CD4-positive, alpha-beta T cell treated with Interleukin-4 for 4 hours (primary cell): ENCODE measurements around the gene NPAT.
"Not testable (repeated sequence)": the region's sequence is repeated elsewhere in the genome, so short reads cannot be mapped to it uniquely, and the experiment has no call there.

ENCODE experiments used
- DNase-seq: peaks from one replicate; pipeline ENCODE4 v3.0.0-alpha.2; 2020

Gene NPAT

GRCh38 chr11:108218912-108219783 lies 3.3 kb downstream of the NPAT start:
- no peak for DNase-seq

DNA sequence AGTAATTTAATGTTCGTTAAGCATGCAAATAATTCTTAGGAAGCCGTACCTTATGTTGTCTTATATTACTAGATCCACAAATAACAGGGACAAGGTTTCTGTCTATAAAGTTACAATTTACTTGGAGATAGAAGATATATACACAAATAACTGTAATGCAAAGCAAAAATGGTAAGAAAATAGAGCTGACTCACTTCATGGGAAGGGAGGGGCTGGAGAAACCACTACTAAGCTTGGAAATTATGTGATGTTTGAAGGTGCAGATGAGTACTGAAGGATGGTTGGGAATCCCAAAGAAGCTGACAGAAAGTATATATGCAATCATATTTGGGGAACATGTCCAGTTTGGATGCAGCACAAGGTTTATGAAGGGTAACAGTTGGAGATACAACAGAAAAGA lies 4.0 kb downstream of the NPAT start:
- DNase-seq, result no peak

- no peak for DNase-seq
These were observed 5.5 kb downstream of the NPAT start for GRCh38 chr11:108216988-108217387.

DNA sequence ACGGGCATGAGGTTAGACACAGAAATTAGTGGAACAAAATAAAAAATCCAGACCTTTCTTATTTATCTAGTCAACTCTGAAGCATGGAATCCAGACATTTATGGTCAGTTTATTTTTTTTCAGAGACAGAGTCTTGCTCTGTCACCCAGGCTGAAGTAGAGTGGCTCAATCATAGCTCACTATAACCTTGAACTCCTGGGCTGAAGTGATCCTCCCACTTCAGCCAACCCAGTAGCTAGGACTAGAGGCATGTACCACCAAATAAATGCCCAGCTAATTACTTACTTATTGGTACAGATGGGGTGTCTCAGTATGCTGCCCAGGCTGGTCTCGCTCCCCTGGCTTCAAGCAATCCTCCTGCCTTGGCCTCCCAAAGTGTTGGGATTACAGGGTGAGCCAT lies 8.7 kb downstream of the NPAT start:
- no peak for DNase-seq

- no peak for DNase-seq
These were observed 12.0 kb downstream of the NPAT start for GRCh38 chr11:108210441-108210840.

DNA sequence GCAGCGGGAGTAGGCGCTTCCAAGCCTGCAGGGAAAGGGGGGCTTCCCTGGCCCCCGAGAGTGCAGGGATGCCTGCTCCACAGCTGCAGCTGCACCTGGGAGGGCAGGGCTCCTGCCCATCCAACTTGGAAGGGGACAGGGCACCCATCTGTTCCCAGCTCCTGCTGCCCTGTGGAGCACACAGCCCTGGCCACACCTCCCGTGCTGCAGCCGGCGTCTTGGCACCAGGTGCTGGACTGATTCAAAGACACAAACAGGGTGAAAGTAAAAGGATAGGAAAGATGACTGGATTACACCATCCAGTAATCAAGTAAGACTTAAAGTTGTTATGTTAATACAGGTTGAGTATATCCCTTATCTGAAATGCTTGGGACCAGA lies 14.8 kb downstream of the NPAT start:
- no peak for DNase-seq

DNA sequence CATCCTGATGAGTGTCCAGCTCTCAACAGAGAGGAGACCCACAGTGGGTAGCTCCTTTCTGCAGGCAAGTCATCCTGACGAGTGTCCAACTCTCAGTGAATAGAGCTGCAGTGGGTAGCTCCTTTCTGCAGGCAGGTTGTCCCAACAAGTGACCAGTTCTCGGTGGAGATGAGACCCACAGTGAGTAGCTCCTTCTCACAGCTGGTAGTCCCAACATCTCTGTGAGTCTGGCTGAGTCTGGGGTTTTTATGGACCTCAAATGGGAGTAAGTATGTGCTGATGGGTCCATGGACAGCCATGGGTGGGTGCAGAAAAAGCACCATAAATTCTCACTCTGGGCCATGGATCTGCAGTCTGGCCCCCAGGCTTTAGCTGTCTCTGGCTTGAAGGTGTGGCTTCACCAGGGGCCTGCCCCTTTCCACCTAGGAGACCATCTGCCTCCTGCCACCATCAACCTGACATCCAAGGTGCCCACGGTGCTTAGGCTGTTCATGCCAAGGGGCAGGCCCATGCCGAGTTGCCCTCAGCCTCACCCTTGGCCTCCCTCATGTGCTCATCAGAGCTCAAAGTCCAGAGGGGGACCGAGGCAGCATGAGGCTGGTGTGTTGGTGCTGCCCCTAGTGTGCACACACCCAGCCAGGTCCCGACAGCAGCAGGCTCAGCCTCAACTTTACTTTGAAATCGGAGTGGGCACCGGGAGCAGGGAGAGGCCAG lies 15.3 kb downstream of the NPAT start:
- DNase-seq, result no peak

DNA sequence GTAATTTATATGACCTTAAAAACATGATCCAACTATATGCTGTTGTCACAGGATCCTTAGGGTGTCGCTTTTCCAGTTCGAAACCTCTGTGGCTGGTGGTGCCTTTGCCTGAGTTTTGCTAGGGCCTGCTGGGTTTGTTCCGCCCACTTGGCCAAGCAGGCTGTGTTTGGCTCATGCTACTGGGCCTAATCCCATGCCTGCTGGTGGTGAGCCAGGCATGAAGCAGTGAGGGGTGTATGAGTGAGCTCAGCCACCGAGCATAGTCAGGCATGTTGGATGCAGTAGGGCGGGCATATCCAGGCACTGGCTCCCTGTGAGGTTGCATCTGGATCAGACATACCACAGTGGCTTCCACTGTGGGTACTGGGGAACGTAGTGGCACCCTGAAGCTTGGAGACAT lies 16.3 kb downstream of the NPAT start:
- DNase-seq, result no peak

- no peak for DNase-seq
These were observed 17.4 kb downstream of the NPAT start for GRCh38 chr11:108204929-108205499.

- DNase-seq, result no peak
These were observed 18.1 kb downstream of the NPAT start for GRCh38 chr11:108204376-108204775.

DNA sequence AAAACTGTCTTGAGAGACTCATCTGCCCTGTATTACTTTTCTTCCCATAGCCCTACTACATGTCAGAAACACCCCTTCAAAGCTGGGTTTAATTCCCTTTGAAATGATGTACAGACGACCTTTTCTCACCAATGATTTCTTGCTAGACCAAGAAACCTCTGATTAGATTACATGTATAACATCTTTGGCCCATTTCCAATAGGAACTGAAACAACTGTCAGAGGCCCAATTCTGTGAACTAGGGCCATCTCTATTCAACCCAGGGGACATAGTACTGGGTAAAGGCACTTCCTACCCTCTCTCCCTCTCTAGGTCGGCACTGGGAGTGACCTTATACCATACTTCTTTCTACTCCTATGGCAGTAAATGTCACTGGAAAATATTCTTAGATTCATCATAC lies 19.4 kb downstream of the NPAT start:
- no peak for DNase-seq

DNA sequence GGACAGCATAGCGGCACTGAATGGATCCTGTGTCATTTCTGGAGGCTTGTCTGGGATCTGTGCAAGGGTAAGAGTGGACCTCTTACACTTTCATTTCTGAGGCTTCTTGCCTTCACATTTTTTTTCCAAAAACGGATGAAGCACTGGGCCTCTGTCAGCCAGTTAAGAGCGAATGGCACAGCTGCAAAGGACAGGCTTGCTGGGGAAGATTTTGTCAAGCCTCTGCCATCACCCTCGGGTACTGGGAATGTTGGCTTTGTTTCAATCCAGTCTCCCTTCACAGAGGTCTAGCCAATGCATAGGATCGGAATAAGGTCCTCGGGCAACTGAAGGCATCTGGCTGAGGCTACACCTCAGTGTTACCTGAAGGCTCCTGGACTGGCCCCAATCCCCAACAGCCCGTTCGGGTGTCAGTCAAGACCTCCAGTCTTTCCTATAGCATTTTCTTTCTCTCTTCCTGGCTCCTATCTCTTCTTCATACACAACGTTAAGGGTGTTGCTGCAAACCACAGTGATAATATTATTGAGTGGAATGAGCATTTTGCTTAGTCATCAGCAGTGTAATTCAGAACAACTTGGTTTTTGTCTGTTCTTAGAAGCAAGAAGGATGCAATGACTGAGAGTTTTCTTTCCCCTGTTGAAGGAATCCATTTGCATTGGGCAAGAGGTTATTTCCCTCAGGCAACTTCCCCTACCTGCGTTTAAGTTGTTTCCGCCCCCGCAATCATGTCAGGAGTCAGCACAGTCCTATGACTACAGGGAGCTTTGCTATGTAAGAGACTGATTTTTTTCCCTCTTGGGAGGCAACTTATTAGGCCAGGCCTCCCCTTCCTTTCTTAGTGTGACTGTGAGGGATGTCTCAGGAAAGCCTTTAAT lies 22.8 kb downstream of the NPAT start:
- DNase-seq, result peak; percentile 55

DNA sequence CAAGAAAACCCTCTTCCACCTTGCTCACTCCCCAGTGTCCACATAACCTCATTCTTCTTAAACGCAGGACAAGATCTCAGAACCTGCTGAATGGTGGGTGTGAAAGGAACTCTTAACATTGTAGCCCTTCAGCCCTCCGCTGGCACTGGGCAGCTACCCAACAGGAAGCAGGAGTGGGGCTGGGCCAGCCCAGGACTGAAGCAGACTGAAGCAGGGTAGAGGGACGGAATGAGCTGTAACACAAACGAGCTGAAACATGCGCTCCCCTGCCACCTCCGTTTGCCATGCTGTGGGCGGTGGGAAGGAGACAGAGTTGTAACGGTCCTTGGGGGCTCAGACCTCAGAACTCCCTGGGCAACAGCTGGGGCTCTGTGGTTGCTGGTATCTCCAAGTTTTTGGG lies 23.6 kb downstream of the NPAT start:
- no peak for DNase-seq

- no peak for DNase-seq
These were observed 25.1 kb downstream of the NPAT start for GRCh38 chr11:108197351-108197750.

DNA sequence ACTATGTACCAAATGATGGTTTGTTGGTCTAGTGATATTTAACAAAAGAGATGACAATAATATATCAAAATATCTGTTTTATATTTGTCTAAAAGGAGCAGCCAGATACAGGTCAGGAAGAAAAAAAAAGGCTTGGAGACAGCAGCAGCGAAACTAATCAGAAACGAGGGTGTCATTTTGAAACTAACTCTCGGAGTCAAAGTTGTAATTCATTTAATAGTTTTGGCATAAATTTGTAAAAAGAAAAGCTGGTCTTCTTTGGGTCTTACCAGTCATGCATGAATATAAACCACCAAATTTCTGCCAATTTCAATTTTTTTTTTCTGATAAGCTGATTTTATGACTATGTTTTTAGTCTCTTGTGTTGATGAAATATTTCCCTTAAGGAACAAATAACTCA lies 25.5 kb downstream of the NPAT start:
- no peak for DNase-seq

- DNase-seq, result no peak
These were observed 28.7 kb downstream of the NPAT start for GRCh38 chr11:108193725-108194124.

GRCh38 chr11:108177570-108177969 lies 44.9 kb downstream of the NPAT start:
- DNase-seq, result no peak

- DNase-seq, result no peak
These were observed 52.3 kb downstream of the NPAT start for GRCh38 chr11:108170184-108170583.

- no peak for DNase-seq
These were observed 54.8 kb downstream of the NPAT start for GRCh38 chr11:108167624-108168023.

DNA sequence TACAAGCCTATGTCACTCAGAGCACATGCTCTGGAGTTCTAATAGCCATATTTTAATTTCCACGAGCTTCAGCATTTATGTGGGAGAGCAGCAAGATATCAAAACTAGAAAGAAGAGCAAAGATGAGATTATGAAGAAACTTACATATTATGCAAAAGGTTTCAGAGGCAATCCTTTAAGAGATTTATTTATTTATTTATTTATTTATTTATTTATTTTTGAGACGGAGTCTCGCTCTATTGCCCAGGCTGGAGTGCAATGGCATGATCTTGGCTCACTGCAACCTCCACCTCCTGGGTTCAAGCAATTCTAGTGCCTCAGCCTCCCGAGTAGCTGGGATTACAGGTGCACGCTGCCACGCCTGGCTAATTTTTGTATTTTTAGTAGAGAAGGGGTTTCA lies 59.6 kb downstream of the NPAT start:
- DNase-seq, result not testable (repeated sequence)

DNA sequence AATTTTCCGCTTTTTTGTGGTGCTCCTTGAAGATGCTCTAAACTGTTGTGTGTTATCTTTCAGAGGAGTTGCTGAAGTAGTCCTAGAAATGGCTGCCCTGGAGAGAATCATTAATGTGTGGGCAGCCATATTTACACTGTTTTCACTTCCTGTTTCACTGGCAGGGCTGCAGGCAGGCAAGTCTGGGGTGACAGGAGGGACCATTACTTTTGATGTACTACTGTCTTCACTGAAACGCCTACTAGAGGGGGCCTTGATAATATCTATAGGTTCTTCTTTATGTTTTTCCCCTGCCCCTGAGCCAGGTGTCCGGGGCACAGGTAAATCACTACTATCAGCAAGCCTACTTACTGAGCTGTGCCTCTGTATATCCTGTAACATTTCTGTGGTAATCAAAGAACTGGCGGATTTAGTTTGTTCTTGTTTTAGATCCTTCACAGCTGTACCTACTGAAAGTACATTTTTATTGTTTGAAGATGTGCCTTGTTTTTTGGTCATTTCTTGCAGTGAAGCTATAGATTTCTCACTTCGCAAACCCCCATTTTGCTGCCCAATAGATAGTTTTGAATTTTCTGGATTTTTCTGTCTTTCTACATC lies 61.4 kb downstream of the NPAT start:
- DNase-seq, result peak; percentile 8

DNA sequence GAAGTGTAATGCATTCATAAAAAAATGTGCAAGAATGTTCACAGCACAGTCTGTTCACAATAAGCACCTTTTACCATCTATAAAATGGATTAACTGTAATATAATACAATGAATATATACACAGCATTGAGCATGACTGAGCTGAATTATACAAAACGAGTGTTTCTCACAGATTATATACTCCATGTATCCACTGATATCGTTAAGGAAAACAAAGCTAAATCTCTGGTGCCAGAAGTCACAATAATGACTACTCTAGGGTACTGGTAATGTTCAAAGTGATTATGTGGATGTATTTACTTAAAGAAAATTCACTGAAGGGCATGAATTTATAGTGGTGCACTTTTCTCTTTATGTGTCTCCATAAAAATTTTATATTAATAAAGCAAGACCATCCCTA lies 67.8 kb downstream of the NPAT start:
- no peak for DNase-seq

DNA sequence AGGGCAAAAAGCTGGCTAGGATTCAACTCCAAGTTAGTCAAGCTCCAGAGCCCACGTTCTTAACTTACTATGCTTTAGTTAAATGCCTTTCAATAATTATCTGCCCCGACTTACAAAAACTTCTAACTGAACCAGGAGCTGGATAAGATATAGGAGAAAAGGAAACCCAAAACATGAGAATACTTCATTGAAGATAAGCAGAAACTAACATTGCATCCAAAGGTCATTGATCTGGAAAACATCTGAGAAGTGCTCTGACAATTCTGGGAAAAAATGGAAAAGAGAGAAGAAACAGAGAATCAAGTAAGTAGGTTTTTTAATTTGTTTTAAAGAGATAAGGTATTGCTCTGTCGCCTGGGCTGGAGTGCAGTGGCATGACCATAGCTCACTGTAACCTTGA lies 73.9 kb downstream of the NPAT start:
- DNase-seq, result no peak
